Measurements from ENCODE around the gene DNAJB7. TPM values are rescaled to one million over a fixed set of nuclear protein-coding genes. Genes with fewer than 3 reads are reported as not detected.
"Not testable (repeated sequence)": the region's sequence is repeated elsewhere in the genome, so short reads cannot be mapped to it uniquely, and the experiment has no call there.

The DNAJB7 gene
- total RNA-seq, 6 experiments from 2014 or later, result not detected

DNA sequence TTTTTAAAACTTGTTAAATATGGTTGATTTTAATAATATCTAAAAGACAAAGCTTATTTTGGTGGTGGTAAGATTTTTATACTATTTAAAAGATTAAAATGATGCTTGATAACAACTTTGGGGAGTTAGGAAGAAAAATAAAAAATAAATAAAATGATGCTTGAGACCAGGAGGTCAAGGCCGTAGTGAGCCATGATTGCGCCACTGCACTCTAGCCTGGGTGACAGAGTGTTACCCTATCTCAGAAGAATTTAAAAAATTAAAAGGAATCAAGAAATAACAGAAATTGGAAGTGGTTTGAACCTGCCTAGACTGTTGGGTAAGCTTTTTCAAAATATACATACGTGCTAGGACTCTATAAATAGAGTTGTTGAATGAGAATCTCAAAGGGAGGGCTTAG is 12.1 kb upstream of the DNAJB7 start:
- Mint-ChIP-seq H3K9me3 (no peaks in the 10 kb centered on the region), H3K4me1 (ENCODE audit: low read depth) (no peaks in the 10 kb centered on the region), H3K27ac (no peak overlapping the region), H3K36me3 (ENCODE audit: low read depth) (no peaks in the 10 kb centered on the region; the same call in 1 of the 2 replicates), H3K4me3 (no peak overlapping the region), H3K27me3 (ENCODE audit: insufficient read depth) (no peaks in the 10 kb centered on the region)
- TF ChIP-seq, protein P1, sequence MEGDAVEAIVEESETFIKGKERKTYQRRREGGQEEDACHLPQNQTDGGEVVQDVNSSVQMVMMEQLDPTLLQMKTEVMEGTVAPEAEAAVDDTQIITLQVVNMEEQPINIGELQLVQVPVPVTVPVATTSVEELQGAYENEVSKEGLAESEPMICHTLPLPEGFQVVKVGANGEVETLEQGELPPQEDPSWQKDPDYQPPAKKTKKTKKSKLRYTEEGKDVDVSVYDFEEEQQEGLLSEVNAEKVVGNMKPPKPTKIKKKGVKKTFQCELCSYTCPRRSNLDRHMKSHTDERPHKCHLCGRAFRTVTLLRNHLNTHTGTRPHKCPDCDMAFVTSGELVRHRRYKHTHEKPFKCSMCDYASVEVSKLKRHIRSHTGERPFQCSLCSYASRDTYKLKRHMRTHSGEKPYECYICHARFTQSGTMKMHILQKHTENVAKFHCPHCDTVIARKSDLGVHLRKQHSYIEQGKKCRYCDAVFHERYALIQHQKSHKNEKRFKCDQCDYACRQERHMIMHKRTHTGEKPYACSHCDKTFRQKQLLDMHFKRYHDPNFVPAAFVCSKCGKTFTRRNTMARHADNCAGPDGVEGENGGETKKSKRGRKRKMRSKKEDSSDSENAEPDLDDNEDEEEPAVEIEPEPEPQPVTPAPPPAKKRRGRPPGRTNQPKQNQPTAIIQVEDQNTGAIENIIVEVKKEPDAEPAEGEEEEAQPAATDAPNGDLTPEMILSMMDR (IDR thresholded peaks at IDR 0.05), result no peak
- no peak for DNase-seq

DNA sequence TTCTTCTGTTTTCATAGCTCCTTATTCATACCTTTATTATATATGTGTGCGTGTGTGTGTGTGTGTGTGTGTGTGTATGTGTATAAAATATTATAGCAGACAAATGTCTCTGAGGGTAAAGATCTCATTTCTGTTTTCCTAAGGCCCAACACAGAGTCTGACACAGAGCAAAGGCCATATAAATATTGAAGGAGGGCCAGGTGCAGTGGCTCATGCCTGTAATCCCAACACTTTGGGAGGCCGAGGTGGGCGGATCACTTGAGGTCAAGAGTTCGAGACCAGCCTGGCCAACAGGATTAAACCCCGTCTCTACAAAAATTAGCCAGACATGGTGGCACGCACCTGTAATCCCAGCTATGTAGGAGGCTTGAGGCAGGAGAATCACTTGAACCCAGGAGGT is 6.5 kb upstream of the DNAJB7 start:
- not testable (repeated sequence) for H3K9me3 Mint-ChIP-seq; H3K27me3 Mint-ChIP-seq (ENCODE audit: insufficient read depth); DNase-seq; H3K4me3 Mint-ChIP-seq; H3K27ac Mint-ChIP-seq; H3K36me3 Mint-ChIP-seq (ENCODE audit: low read depth)
- peaks cover 14% of the 10 kb centered on the region for H3K4me1 Mint-ChIP-seq (ENCODE audit: low read depth)

DNA sequence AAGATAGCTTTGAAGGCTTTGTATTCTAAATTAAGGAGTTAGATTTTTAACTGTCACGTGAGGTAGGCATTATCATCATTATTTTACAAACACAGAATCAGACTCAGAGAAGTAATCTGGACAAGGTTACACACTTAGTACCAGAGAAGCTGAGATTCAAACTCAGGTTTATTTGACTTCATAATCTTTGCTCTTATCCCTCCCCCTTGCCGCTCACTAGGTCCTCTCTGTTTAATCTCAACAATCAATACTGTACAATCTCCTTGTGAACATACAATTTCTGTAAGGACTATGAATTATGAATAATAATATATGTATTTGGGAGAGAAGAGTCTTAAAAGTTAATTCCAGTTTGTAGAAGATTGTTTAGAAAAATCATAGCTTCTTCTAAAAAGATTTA is 5.2 kb upstream of the DNAJB7 start:
- Mint-ChIP-seq H3K4me1 (ENCODE audit: low read depth) (peaks cover 20% of the 10 kb centered on the region), H3K27ac (peak overlapping the region; percentile 30; the same call in 1 of the 2 replicates), H3K27me3 (ENCODE audit: insufficient read depth) (no peaks in the 10 kb centered on the region; the same call in 1 of the 2 replicates), H3K9me3 (no peaks in the 10 kb centered on the region), H3K4me3 (no peak overlapping the region), H3K36me3 (ENCODE audit: low read depth) (no peaks in the 10 kb centered on the region)
- no peak for DNase-seq
- TF ChIP-seq, protein P1 (IDR thresholded peaks at IDR 0.05), result no peak

DNA sequence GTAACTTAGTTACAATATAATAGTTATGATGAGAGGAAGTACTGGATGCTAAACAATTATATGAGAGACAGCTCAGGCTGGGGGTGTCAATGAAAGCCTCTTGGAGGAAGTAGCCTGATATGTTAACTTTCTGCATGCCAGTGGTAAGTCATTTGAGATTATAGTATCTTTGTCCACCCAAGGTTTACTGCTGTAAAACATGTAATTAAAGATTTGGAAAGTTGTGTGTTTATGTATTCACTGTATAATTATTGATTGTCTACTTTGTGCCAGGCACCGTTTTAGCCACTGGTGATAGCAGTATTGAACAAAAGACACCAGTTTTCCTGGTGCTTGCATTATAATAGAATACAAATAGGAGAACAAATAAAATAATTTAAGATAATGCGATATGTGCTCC is 624 bp upstream of the DNAJB7 start:
- Mint-ChIP-seq H3K27ac (no peak overlapping the region; the same call in 1 of the 2 replicates), H3K36me3 (ENCODE audit: low read depth) (peaks cover 19% of the 10 kb centered on the region), H3K9me3 (no peaks in the 10 kb centered on the region), H3K27me3 (ENCODE audit: insufficient read depth) (peaks cover 3% of the 10 kb centered on the region), H3K4me1 (ENCODE audit: low read depth) (peaks cover 40% of the 10 kb centered on the region), H3K4me3 (no peak overlapping the region)
- TF ChIP-seq, protein P1 (IDR thresholded peaks at IDR 0.05), result no peak
- no peak for DNase-seq

DNA sequence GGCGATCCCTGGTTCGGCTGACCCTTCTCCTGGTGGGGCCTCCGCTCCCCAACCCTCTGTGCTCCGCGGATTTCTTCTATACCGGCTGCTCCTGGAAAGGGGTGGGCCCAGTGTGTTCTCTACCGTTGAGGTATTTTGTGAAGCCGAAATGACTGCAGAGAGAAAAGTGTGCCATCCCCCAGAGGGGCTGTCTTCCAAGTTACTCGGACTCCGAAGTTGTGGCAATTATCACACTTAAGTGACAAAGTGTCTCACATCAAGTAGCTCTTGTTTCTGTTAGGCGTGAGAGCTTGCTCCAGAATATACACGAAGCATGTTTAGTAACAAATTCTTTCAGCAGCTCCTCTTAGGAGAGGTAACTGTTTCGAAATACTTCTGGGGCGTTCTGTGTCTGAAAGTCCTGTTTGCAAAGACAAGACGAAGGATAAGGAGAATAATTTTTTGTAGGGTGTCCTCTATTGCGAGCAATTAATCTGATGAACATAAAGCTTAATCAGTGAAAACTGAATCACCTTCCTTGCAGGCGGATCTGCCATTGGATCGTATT is 4.5 kb downstream of the DNAJB7 start:
- TF ChIP-seq, protein P1 (IDR thresholded peaks at IDR 0.05), result no peak
- Mint-ChIP-seq H3K27ac (peak overlapping the region; percentile 100), H3K9me3 (no peaks in the 10 kb centered on the region), H3K27me3 (ENCODE audit: insufficient read depth) (peaks cover 3% of the 10 kb centered on the region; the same call in 1 of the 2 replicates), H3K4me3 (peak overlapping the region; percentile 99), H3K4me1 (ENCODE audit: low read depth) (peaks cover 56% of the 10 kb centered on the region), H3K36me3 (ENCODE audit: low read depth) (peaks cover 28% of the 10 kb centered on the region)
- no peak for DNase-seq

DNA sequence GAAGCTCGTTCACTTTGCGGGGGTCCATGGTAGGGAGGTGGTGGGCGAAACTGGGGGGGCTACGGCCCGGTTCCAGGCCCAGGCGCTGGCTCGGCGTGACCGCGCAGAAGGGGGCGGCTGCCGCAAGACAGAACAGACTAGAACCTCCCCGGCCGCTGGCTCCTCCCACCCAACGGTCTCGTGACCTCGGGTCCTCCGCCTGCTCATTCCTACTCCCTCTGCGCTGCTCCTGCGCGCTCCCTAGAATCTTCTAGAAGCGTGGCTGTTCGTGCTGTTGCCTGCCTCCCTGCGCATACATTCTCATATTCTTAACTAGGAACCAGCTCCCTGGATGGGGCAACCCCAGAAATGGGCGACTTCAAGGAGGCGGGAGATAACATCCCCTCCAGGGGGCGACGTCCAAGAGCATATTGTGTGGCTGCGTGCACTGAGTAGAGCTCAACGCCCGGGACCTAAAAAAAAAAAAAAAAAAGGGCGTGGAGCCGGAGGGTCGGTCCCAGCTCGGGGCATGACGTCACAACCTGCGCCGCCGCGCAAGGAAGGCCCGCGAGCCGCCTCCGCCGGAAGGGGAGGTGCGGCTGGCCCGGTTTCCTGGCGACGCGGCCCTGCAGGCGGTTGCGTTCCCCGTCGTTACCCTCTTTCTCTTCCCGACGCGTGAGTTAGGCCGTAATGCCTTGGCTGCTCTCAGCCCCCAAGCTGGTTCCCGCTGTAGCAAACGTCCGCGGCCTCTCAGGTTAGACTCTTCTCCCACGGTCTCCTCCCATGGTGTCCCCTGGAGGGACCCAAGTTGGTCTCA is 5.2 kb downstream of the DNAJB7 start, which contains the start of the genes ST13 and XPNPEP3:
ST13 (minus strand) TSS at position 127 of the 796 bp plus-strand sequence; CDS start at position 28, 99 bp downstream.
XPNPEP3 (plus strand) TSS at position 636 of the 796 bp plus-strand sequence; CDS start at position 670, 34 bp downstream.
- H3K27me3 Mint-ChIP-seq (ENCODE audit: insufficient read depth), result peaks cover 3% of the 10 kb centered on the region; the same call in 1 of the 2 replicates
- TF ChIP-seq, protein P1 (IDR thresholded peaks at IDR 0.05), result peak; percentile 74
- peaks cover 60% of the 10 kb centered on the region for H3K4me1 Mint-ChIP-seq (ENCODE audit: low read depth)
- H3K4me3 Mint-ChIP-seq, result peak within 1 kb of the TSS; percentile 99
- H3K9me3 Mint-ChIP-seq, result no peaks in the 10 kb centered on the region
- H3K27ac Mint-ChIP-seq, result peak within 1 kb of the TSS; percentile 100
- peaks cover 26% of the 10 kb centered on the region for H3K36me3 Mint-ChIP-seq (ENCODE audit: low read depth)
- peak; percentile 95 for DNase-seq

Measured in HFFc6 (cell line).